Heart left ventricle (tissue), 13 donors: ENCODE data around the gene HSDL1.

Experiments used
- CTCF ChIP-seq, 12 donors: fragments of 200-600 bp; sonication (generic) in 4 of 12; IDR thresholded peaks; one replicate each; pipeline versions ENCODE4 v1.5.0 to v1.8.0; 2018 to 2022; ENCODE audit warnings: antibody characterized with exemption in 12 of 12, mild to moderate bottlenecking in 5 of 12
- POLR2A ChIP-seq, 2 donors: fragments of 450-650 bp; IDR thresholded peaks; one replicate each; pipeline ENCODE4 v1.6.1; 2017; ENCODE audit warnings: antibody characterized with exemption in 2 of 2, mild to moderate bottlenecking in 2 of 2, moderate library complexity in 2 of 2
- donor health status: ischemic (EF 13 %, LVEDD 7.1; RV severe dilation, severe dysfunction).
- donor health status: DM: no; HTN: yes; CAD: no.
- donor health status: DM: no; HTN: no; CAD: no.
- donor health status: ischemic (EF 25% LVEDD 6.9; RV normal size, moderate dysfunction).
- donor health status: ischemic (EF 25% LVEDD 5.7; RV mildly dilated, moderate dysfunction).
- donor health status: ischemic (EF 35%, LVEDD 5.7; RV mildly dilated, moderate dysfunction).
- donor health status: nonischemic (EF 11% LVEDD 7.7; RV severe dilation, severe dysfunction).
- donor health status: DM: yes; HTN: yes; CAD: no.
- donor health status: PGD.
- donor health status: ischemic (EF 29% LVEDD 5.4; RV normal size, mild dysfunction).
- donor health status: nonischemic (EF 23%, LVEDD 6.1; RV moderate dilation, normal function).

- TF ChIP-seq CTCF (IDR thresholded peaks at IDR 0.05) (no peak), POLR2A (IDR thresholded peaks at IDR 0.05) (no peak)
These were observed 49.0 kb upstream of the HSDL1 start for GRCh38 chr16:84194018-84194417.
